Hepatocyte (in vitro differentiated cells): ENCODE results near the gene DPPA2. TPM values are rescaled to one million over a fixed set of nuclear protein-coding genes. Genes with fewer than 3 reads are reported as not detected.
"Not testable (repeated sequence)": the region's sequence is repeated elsewhere in the genome, so short reads cannot be mapped to it uniquely, and the experiment has no call there.

ENCODE experiments used
- DNase-seq: peaks from one replicate; pipeline ENCODE4 v3.0.0-alpha.2; 2016; ENCODE audit warnings: low spot score
- H2AFZ ChIP-seq: fragments of 200-600 bp; sonication (generic); 2 replicates; pipeline ENCODE4 v1.6.0; 2016; ENCODE audit warnings: antibody characterized with exemption, mild to moderate bottlenecking
- H3K27ac ChIP-seq: fragments of 200-600 bp; sonication (generic); 2 replicates; pipeline ENCODE4 v1.5.1; 2016; ENCODE audit warnings: mild to moderate bottlenecking
- H3K27me3 ChIP-seq: fragments of 200-600 bp; sonication (generic); 2 replicates; pipeline ENCODE4 v1.6.1; 2016
- H3K36me3 ChIP-seq: fragments of 200-600 bp; sonication (generic); replicated peaks from 2 replicates; pipeline ENCODE4 v1.5.1; 2016; ENCODE audit warnings: low read depth; ENCODE audit not compliant: insufficient read depth
- H3K4me1 ChIP-seq: fragments of 200-600 bp; sonication (generic); 2 replicates; pipeline ENCODE4 v1.5.1; 2016; ENCODE audit warnings: mild to moderate bottlenecking, moderate library complexity; ENCODE audit not compliant: insufficient read depth
- H3K4me2 ChIP-seq: fragments of 200-600 bp; sonication (generic); 2 replicates; pipeline ENCODE4 v1.6.0; 2016
- H3K4me3 ChIP-seq: fragments of 200-600 bp; sonication (generic); 2 replicates; pipeline ENCODE4 v1.5.1; 2016; ENCODE audit warnings: mild to moderate bottlenecking
- H3K79me2 ChIP-seq: fragments of 200-600 bp; sonication (generic); 2 replicates; pipeline ENCODE4 v1.6.0; 2017; ENCODE audit warnings: mild to moderate bottlenecking
- H3K9me2 ChIP-seq: fragments of 200-600 bp; sonication (generic); replicated peaks from 2 replicates; pipeline ENCODE4 v1.6.0; 2017; ENCODE audit warnings: mild to moderate bottlenecking; ENCODE audit not compliant: insufficient read depth
- H3K9me3 ChIP-seq: fragments of 200-600 bp; sonication (generic); 2 replicates; pipeline ENCODE4 v1.5.1; 2016; ENCODE audit warnings: low read depth, mild to moderate bottlenecking
- H4K20me1 ChIP-seq: fragments of 200-600 bp; sonication (generic); 2 replicates; pipeline ENCODE4 v1.6.0; 2016; ENCODE audit warnings: mild to moderate bottlenecking; ENCODE audit not compliant: insufficient read depth, poor library complexity, severe bottlenecking
- EZH2 ChIP-seq: fragments of 200-600 bp; sonication (generic); IDR thresholded peaks from 2 replicates; pipeline ENCODE4 v1.6.1; 2016; ENCODE audit warnings: antibody characterized with exemption, mild to moderate bottlenecking, borderline replicate concordance
- EZH2phosphoT487 ChIP-seq: fragments of 200-600 bp; sonication (generic); IDR thresholded peaks from one replicate; pipeline ENCODE4 v1.6.1; 2018; ENCODE audit warnings: antibody characterized with exemption, mild to moderate bottlenecking, low read depth, moderate library complexity; ENCODE audit not compliant: unreplicated experiment, severe bottlenecking
- WGBS: methylation state at CpG from one replicate; pipeline ENCODE4 v1.1.6; 2016; ENCODE audit warnings: low lambda C conversion rate; ENCODE audit errors: missing lambda C conversion rate; 5-methylcytosine and 5-hydroxymethylcytosine counted together
- polyA plus RNA-seq: library from polyadenylated mRNA; unstranded; fragments of >200 nt; fragmentation: Nextera tagmentation; extraction: Ambion mirVana; gene quantifications from 2 replicates; pipeline ENCODE4 v1.2.1, GENCODE V29; 2016
- total RNA-seq: library from RNA; depleted of rRNA; stranded (reverse); fragments of >200 nt; gene quantifications from 2 replicates; pipeline ENCODE4 v1.2.3, GENCODE V29; 2014
- TF ChIP-seq, protein P1 (sequence below): fragments of 200-600 bp; sonication (generic); IDR thresholded peaks from 2 replicates; pipeline ENCODE4 v1.5.1; 2016; ENCODE audit warnings: antibody characterized with exemption, mild to moderate bottlenecking; ENCODE audit not compliant: poor library complexity

The DPPA2 gene, protein sequence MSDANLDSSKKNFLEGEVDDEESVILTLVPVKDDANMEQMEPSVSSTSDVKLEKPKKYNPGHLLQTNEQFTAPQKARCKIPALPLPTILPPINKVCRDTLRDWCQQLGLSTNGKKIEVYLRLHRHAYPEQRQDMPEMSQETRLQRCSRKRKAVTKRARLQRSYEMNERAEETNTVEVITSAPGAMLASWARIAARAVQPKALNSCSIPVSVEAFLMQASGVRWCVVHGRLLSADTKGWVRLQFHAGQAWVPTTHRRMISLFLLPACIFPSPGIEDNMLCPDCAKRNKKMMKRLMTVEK
- total RNA-seq (not detected in 2 replicates), polyA plus RNA-seq (not detected in 2 replicates)

DNA sequence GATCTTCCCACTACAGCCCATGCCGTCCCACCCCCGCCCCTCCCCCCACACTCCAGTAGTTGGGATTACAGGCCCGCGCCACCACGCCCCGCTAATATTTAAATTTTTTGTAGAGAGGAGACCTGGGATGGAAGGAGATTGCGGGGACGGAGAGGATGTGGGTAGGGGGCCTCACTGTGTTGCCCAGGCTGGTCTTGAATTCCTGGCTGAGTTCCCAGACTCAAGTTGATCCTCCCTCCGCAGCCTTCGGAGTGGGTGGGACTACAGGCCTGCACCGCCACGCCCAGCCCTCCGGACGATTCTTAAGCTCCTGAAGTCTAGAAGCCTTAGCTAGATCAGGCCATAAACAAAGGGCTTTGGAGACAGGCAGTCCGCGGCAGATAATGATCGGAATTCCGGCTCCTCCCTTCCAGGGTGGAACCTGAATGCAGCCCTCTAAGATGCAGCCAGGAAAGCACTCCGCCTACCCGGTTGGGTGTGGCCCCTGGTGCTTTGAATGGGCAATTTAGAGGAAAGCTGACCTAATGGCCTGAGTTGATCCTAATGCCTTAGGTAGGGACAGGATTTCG lies at the start of gene DPPA2:
TSS of gene DPPA2 (minus strand) at position 356 of the 569 bp plus-strand sequence. CDS start 1,975 bp downstream, outside the sequence.
- Histone ChIP-seq H3K27me3 (no peaks in the 10 kb centered on the region), H4K20me1 (no peaks in the 10 kb centered on the region), H3K9me3 (no peaks in the 10 kb centered on the region), H3K4me2 (no peak within 1 kb of the TSS), H3K36me3 (no peaks in the 10 kb centered on the region), H3K4me3 (no peak within 1 kb of the TSS), H3K27ac (no peak within 1 kb of the TSS), H3K79me2 (no peaks in the 10 kb centered on the region), H3K4me1 (no peaks in the 10 kb centered on the region), H3K9me2 (no peaks in the 10 kb centered on the region), H2AFZ (no peak within 1 kb of the TSS)
- TF ChIP-seq EZH2phosphoT487 (no peak), EZH2 (no peak)
- TF ChIP-seq, protein P1, sequence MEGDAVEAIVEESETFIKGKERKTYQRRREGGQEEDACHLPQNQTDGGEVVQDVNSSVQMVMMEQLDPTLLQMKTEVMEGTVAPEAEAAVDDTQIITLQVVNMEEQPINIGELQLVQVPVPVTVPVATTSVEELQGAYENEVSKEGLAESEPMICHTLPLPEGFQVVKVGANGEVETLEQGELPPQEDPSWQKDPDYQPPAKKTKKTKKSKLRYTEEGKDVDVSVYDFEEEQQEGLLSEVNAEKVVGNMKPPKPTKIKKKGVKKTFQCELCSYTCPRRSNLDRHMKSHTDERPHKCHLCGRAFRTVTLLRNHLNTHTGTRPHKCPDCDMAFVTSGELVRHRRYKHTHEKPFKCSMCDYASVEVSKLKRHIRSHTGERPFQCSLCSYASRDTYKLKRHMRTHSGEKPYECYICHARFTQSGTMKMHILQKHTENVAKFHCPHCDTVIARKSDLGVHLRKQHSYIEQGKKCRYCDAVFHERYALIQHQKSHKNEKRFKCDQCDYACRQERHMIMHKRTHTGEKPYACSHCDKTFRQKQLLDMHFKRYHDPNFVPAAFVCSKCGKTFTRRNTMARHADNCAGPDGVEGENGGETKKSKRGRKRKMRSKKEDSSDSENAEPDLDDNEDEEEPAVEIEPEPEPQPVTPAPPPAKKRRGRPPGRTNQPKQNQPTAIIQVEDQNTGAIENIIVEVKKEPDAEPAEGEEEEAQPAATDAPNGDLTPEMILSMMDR: no peak
- no peak for DNase-seq
- 82% methylated on average over 21 of the region's 21 CpGs for WGBS

DNA sequence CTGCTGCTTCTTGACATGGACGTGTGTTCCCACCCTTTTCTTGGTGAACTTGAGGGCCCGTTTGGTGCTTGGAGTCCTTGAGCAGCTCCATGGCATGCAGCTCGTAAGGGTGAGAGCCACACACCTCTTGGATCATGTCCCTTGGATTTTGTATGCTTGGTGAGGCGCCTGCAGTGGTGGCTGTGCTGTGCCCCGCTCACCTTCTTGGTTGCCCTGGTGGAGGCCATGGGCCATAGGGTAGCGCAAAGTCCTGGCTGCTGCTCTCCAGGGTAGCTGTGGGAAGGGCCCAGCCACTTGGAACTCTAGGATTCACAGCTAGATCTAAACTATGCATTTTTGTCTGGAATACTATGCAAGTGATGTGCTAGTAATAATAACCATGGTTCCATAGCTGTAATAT lies 47.8 kb upstream of the DPPA2 start:
- Histone ChIP-seq H3K4me3 (no peak overlapping the region), H3K79me2 (no peaks in the 10 kb centered on the region), H3K9me2 (no peaks in the 10 kb centered on the region), H3K27me3 (no peaks in the 10 kb centered on the region), H3K4me1 (no peaks in the 10 kb centered on the region), H3K9me3 (no peaks in the 10 kb centered on the region), H4K20me1 (no peaks in the 10 kb centered on the region), H3K27ac (no peak overlapping the region), H3K36me3 (no peaks in the 10 kb centered on the region), H3K4me2 (no peak overlapping the region), H2AFZ (no peak overlapping the region)
- 95% methylated on average over 6 of the region's 6 CpGs for WGBS
- DNase-seq: no peak
- no peak for TF ChIP-seq EZH2phosphoT487
- TF ChIP-seq, protein P1: no peak
- TF ChIP-seq EZH2: no peak

DNA sequence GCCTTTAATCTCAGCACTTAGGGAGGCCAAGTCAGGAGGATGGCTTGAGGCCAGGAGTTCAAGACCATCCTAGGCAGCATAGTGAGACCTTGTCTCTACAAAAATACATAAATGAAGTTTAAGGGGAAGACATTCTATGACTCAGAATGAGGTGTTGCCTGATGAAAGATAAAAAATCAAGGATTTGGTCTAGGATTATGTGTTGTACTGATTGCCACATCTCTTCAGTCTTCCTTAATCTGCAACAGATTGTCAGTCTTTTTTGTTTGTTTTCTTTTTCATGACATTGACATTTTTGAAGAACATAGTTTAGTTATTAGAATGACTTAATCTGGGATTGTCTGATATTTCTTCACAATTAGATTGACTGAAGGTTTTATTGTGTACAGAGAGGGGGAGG lies 47.3 kb upstream of the DPPA2 start:
- Histone ChIP-seq H3K36me3 (no peaks in the 10 kb centered on the region), H3K27ac (no peak overlapping the region), H4K20me1 (no peaks in the 10 kb centered on the region), H2AFZ (no peak overlapping the region), H3K4me3 (no peak overlapping the region), H3K4me2 (no peak overlapping the region), H3K79me2 (no peaks in the 10 kb centered on the region), H3K9me3 (no peaks in the 10 kb centered on the region), H3K27me3 (no peaks in the 10 kb centered on the region), H3K9me2 (no peaks in the 10 kb centered on the region), H3K4me1 (no peaks in the 10 kb centered on the region)
- no peak for TF ChIP-seq EZH2
- DNase-seq: no peak

DNA sequence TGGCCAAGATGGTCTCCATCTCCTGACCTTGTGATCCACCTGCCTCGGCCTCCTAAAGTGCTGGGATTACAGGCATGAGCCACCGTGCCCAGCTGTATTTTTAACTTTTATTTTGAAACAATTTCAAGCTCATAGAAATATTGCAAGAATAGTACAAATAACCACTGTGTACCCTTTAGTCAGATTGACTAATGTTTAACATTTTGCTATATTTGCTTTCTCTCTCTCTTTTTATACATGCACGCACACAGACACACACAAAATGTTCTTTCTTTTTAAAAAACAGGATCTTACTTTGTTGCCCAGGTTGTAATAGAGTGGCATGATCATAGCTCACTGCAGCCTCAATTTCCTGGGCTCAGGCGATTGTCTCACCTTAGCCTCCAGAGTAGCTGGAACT lies 46.5 kb upstream of the DPPA2 start:
- H3K27me3 ChIP-seq: no peaks in the 10 kb centered on the region
- WGBS: 81% methylated on average over 4 of the region's 4 CpGs
- no peak overlapping the region for H3K4me2 ChIP-seq
- no peaks in the 10 kb centered on the region for H3K4me1 ChIP-seq
- H4K20me1 ChIP-seq: no peaks in the 10 kb centered on the region
- H3K9me2 ChIP-seq: no peaks in the 10 kb centered on the region
- no peaks in the 10 kb centered on the region for H3K9me3 ChIP-seq
- TF ChIP-seq, protein P1: no peak
- TF ChIP-seq EZH2phosphoT487 (no peak), EZH2 (no peak)
- H3K36me3 ChIP-seq: no peaks in the 10 kb centered on the region
- no peak for DNase-seq
- H2AFZ ChIP-seq: no peak overlapping the region
- H3K27ac ChIP-seq: no peak overlapping the region
- H3K79me2 ChIP-seq: no peaks in the 10 kb centered on the region
- H3K4me3 ChIP-seq: no peak overlapping the region

DNA sequence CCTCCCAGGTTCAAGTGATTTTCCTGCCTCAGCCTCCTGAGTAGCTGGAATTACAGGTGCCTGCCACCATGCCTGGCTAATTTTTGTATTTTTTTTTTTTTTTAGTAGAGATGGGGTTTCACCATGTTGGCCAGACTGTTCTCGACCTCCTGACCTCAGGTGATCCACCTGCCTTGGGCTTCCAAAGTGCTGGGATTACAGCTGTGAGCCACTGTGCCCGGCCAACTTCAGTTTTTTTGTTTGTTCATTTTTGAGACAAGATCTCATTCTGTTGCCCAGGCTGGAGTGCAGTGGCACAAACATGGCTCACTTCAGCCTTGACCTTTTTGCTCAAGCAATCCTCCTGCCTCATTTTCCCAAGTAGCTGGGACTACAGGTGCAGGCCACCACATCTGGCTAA lies 42.5 kb upstream of the DPPA2 start:
- not testable (repeated sequence) for H3K9me3 ChIP-seq, H3K36me3 ChIP-seq, H3K4me1 ChIP-seq, H2AFZ ChIP-seq, H3K9me2 ChIP-seq, H3K4me3 ChIP-seq, H3K4me2 ChIP-seq, H4K20me1 ChIP-seq, H3K27ac ChIP-seq, DNase-seq, H3K79me2 ChIP-seq, H3K27me3 ChIP-seq
- WGBS: 79% methylated on average over 2 of the region's 2 CpGs
